ENCODE measurements around the gene GNB1L. TPM values are rescaled to one million over a fixed set of nuclear protein-coding genes. Genes with fewer than 3 reads are reported as not detected.

The GNB1L gene
- total and polyA plus RNA-seq, 4 donors: 4.5 to 9.3 (median 6.7) TPM

- Histone ChIP-seq H3K36me3 (ENCODE audit: control insufficient read depth in 4 of 4, insufficient read depth in 4 of 4, low read length in 4 of 4) (peaks cover 0 to 6% (median 0%) of the 10 kb centered on the region in 4 donors), H3K4me3 (no peak overlapping the region), H3K9ac (ENCODE audit: insufficient read depth in 1 of 2, low read length in 2 of 2) (no peak overlapping the region), H3K9me3 (ENCODE audit: control insufficient read depth in 4 of 4, insufficient read depth in 3 of 4, low read length in 3 of 4) (peaks cover 0 to 4% (median 0%) of the 10 kb centered on the region in 4 donors), H3K27ac (ENCODE audit: low read depth in 1 of 2, low read length in 1 of 2) (no peak overlapping the region), H3K27me3 (ENCODE audit: control insufficient read depth in 3 of 3, insufficient read depth in 3 of 3, low read length in 2 of 3) (no peaks in the 10 kb centered on the region), H3K4me1 (ENCODE audit: control insufficient read depth in 5 of 5, insufficient read depth in 5 of 5, low read length in 5 of 5) (no peaks in the 10 kb centered on the region)
- WGBS, 2 donors: 95% methylated on average over 19 of the region's 19 CpGs
- DNase-seq (no peak), ATAC-seq (ENCODE audit: insufficient read depth, low FRiP score) (no peak)
- no peak for TF ChIP-seq CTCF (IDR thresholded peaks at IDR 0.05; ENCODE audit: control extremely low read depth, extremely low read depth)
Observed at GRCh38 chr22:19798003-19798665, 56.5 kb downstream of the GNB1L start.

- H3K36me3 ChIP-seq (ENCODE audit: control insufficient read depth in 4 of 4, insufficient read depth in 4 of 4, low read length in 4 of 4): peaks cover 0 to 6% (median 0%) of the 10 kb centered on the region in 4 donors
- 84 to 89% methylated on average over 24 of the region's 24 CpGs for WGBS, 2 donors
- ATAC-seq (ENCODE audit: insufficient read depth, low FRiP score): no peak
- H3K27me3 ChIP-seq (ENCODE audit: control insufficient read depth in 3 of 3, insufficient read depth in 3 of 3, low read length in 2 of 3): no peaks in the 10 kb centered on the region
- no peak overlapping the region for H3K4me3 ChIP-seq
- H3K9me3 ChIP-seq (ENCODE audit: control insufficient read depth in 4 of 4, insufficient read depth in 3 of 4, low read length in 3 of 4): peaks cover 0 to 4% (median 2%) of the 10 kb centered on the region in 4 donors
- DNase-seq: no peak
- H3K4me1 ChIP-seq (ENCODE audit: control insufficient read depth in 5 of 5, insufficient read depth in 5 of 5, low read length in 5 of 5): no peaks in the 10 kb centered on the region
- H3K27ac ChIP-seq (ENCODE audit: low read depth in 1 of 2, low read length in 1 of 2): no peak overlapping the region
- H3K9ac ChIP-seq (ENCODE audit: insufficient read depth in 1 of 2, low read length in 2 of 2): no peak overlapping the region
- TF ChIP-seq CTCF (IDR thresholded peaks at IDR 0.05; ENCODE audit: control extremely low read depth, extremely low read depth): no peak
Observed at GRCh38 chr22:19797086-19798002, 57.3 kb downstream of the GNB1L start.

GRCh38 chr22:19796160-19796559 lies 58.5 kb downstream of the GNB1L start:
- H3K27me3 ChIP-seq (ENCODE audit: control insufficient read depth in 3 of 3, insufficient read depth in 3 of 3, low read length in 2 of 3): no peaks in the 10 kb centered on the region
- peaks cover 0 to 6% (median 0%) of the 10 kb centered on the region in 4 donors for H3K36me3 ChIP-seq (ENCODE audit: control insufficient read depth in 4 of 4, insufficient read depth in 4 of 4, low read length in 4 of 4)
- H3K4me3 ChIP-seq: no peak overlapping the region
- ATAC-seq (ENCODE audit: insufficient read depth, low FRiP score) (no peak), DNase-seq (no peak)
- no peak overlapping the region for H3K9ac ChIP-seq (ENCODE audit: insufficient read depth in 1 of 2, low read length in 2 of 2)
- no peaks in the 10 kb centered on the region for H3K4me1 ChIP-seq (ENCODE audit: control insufficient read depth in 5 of 5, insufficient read depth in 5 of 5, low read length in 5 of 5)
- H3K27ac ChIP-seq (ENCODE audit: low read depth in 1 of 2, low read length in 1 of 2): no peak overlapping the region
- peaks cover 0 to 6% (median 2%) of the 10 kb centered on the region in 4 donors for H3K9me3 ChIP-seq (ENCODE audit: control insufficient read depth in 4 of 4, insufficient read depth in 3 of 4, low read length in 3 of 4)
- WGBS, 2 donors: 86 to 94% methylated on average over 7 of the region's 7 CpGs
- TF ChIP-seq CTCF (IDR thresholded peaks at IDR 0.05; ENCODE audit: control extremely low read depth, extremely low read depth): no peak
